ENCODE measurements around the gene MACROD2. TPM values are rescaled to one million over a fixed set of nuclear protein-coding genes. Genes with fewer than 3 reads are reported as not detected.

MACROD2 gene
- total and polyA plus RNA-seq, 2 experiments from 2014 or later = 2.8 to 4.3 TPM

DNA sequence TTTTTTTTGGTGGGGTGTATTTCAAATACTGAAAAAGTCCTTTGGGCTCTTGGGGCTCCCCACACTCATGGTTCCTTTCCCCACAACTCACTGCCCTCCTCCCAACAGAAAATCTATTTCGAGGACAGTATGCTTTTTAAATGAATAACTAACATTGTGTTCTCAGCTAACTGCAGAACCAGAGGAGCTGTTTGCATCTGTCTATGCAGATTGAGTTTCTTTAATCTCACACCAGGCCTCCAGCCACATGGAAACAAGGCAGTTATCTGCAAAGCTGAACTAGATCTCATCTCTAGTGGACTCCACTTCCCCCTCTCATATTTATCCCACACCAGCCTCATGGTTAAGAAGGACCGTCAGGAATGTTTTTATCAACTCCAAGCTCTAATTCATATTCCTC is 1622.8 kb downstream of the MACROD2 start:
- ATAC-seq = no peak
- Histone ChIP-seq H3K79me2 (replicated peaks; ENCODE audit: insufficient read depth) (no peaks in the 10 kb centered on the region), H3K27ac (ENCODE audit: low read depth) (no peak overlapping the region), H3K9me2 (ENCODE audit: insufficient read depth) (peaks cover 30% of the 10 kb centered on the region), H3F3A (replicated peaks; ENCODE audit: low read depth) (no peaks in the 10 kb centered on the region), H3K4me3 (no peak overlapping the region), H3K36me3 (ENCODE audit: insufficient read depth) (no peaks in the 10 kb centered on the region), H2AFZ (0 out of 2 replicates have a peak overlapping the region, but pooled peaks have one; percentile 59), H3K27me3 (ENCODE audit: insufficient read depth) (no peaks in the 10 kb centered on the region), H3K4me2 (no peak overlapping the region), H3K4me1 (ENCODE audit: insufficient read depth) (no peaks in the 10 kb centered on the region), H4K20me1 (replicated peaks; ENCODE audit: insufficient read depth) (no peaks in the 10 kb centered on the region)
- Mint-ChIP-seq H3K36me3 (ENCODE audit: low read depth) (no peaks in the 10 kb centered on the region), H3K4me3 (no peak overlapping the region), H3K4me1 (peaks cover 10% of the 10 kb centered on the region), H3K9me3 (no peaks in the 10 kb centered on the region; the same call in 2 of the 3 replicates), H3K27me3 (ENCODE audit: insufficient read depth, low read depth, poor library complexity) (no peaks in the 10 kb centered on the region), H3K27ac (no peak overlapping the region)
- TF ChIP-seq, protein P1, sequence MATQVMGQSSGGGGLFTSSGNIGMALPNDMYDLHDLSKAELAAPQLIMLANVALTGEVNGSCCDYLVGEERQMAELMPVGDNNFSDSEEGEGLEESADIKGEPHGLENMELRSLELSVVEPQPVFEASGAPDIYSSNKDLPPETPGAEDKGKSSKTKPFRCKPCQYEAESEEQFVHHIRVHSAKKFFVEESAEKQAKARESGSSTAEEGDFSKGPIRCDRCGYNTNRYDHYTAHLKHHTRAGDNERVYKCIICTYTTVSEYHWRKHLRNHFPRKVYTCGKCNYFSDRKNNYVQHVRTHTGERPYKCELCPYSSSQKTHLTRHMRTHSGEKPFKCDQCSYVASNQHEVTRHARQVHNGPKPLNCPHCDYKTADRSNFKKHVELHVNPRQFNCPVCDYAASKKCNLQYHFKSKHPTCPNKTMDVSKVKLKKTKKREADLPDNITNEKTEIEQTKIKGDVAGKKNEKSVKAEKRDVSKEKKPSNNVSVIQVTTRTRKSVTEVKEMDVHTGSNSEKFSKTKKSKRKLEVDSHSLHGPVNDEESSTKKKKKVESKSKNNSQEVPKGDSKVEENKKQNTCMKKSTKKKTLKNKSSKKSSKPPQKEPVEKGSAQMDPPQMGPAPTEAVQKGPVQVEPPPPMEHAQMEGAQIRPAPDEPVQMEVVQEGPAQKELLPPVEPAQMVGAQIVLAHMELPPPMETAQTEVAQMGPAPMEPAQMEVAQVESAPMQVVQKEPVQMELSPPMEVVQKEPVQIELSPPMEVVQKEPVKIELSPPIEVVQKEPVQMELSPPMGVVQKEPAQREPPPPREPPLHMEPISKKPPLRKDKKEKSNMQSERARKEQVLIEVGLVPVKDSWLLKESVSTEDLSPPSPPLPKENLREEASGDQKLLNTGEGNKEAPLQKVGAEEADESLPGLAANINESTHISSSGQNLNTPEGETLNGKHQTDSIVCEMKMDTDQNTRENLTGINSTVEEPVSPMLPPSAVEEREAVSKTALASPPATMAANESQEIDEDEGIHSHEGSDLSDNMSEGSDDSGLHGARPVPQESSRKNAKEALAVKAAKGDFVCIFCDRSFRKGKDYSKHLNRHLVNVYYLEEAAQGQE (IDR thresholded peaks at IDR 0.05; ENCODE audit: unreplicated experiment) = no peak
- no peak for TF ChIP-seq EZH2 (IDR thresholded peaks at IDR 0.05; ENCODE audit: low read depth, unreplicated experiment)
- no peak for TF ChIP-seq EZH2phosphoT487 (IDR thresholded peaks at IDR 0.05; ENCODE audit: unreplicated experiment)
- no peak for TF ChIP-seq STAT1 (IDR thresholded peaks at IDR 0.05; ENCODE audit: unreplicated experiment)
- TF ChIP-seq, protein P2, sequence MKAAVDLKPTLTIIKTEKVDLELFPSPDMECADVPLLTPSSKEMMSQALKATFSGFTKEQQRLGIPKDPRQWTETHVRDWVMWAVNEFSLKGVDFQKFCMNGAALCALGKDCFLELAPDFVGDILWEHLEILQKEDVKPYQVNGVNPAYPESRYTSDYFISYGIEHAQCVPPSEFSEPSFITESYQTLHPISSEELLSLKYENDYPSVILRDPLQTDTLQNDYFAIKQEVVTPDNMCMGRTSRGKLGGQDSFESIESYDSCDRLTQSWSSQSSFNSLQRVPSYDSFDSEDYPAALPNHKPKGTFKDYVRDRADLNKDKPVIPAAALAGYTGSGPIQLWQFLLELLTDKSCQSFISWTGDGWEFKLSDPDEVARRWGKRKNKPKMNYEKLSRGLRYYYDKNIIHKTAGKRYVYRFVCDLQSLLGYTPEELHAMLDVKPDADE (IDR thresholded peaks at IDR 0.05) = no peak
- no peak for TF ChIP-seq ZNF331 (CRISPR knock-in tag; IDR thresholded peaks at IDR 0.05; ENCODE audit: low read depth)
- no peak for TF ChIP-seq ZNF114 (CRISPR knock-in tag; IDR thresholded peaks at IDR 0.05)
- TF ChIP-seq, protein P3, sequence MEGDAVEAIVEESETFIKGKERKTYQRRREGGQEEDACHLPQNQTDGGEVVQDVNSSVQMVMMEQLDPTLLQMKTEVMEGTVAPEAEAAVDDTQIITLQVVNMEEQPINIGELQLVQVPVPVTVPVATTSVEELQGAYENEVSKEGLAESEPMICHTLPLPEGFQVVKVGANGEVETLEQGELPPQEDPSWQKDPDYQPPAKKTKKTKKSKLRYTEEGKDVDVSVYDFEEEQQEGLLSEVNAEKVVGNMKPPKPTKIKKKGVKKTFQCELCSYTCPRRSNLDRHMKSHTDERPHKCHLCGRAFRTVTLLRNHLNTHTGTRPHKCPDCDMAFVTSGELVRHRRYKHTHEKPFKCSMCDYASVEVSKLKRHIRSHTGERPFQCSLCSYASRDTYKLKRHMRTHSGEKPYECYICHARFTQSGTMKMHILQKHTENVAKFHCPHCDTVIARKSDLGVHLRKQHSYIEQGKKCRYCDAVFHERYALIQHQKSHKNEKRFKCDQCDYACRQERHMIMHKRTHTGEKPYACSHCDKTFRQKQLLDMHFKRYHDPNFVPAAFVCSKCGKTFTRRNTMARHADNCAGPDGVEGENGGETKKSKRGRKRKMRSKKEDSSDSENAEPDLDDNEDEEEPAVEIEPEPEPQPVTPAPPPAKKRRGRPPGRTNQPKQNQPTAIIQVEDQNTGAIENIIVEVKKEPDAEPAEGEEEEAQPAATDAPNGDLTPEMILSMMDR (conservative IDR thresholded peaks at IDR 0.05; ENCODE audit: low read depth in 2 of 2) = no peak
- no peak for TF ChIP-seq CREB1 (CRISPR knock-in tag; IDR thresholded peaks at IDR 0.05; ENCODE audit: low read depth)
- TF ChIP-seq JUNB (IDR thresholded peaks at IDR 0.05; ENCODE audit: unreplicated experiment) = no peak
- no peak for TF ChIP-seq NANOG (IDR thresholded peaks at IDR 0.05; ENCODE audit: borderline replicate concordance)
- TF ChIP-seq, protein P4, sequence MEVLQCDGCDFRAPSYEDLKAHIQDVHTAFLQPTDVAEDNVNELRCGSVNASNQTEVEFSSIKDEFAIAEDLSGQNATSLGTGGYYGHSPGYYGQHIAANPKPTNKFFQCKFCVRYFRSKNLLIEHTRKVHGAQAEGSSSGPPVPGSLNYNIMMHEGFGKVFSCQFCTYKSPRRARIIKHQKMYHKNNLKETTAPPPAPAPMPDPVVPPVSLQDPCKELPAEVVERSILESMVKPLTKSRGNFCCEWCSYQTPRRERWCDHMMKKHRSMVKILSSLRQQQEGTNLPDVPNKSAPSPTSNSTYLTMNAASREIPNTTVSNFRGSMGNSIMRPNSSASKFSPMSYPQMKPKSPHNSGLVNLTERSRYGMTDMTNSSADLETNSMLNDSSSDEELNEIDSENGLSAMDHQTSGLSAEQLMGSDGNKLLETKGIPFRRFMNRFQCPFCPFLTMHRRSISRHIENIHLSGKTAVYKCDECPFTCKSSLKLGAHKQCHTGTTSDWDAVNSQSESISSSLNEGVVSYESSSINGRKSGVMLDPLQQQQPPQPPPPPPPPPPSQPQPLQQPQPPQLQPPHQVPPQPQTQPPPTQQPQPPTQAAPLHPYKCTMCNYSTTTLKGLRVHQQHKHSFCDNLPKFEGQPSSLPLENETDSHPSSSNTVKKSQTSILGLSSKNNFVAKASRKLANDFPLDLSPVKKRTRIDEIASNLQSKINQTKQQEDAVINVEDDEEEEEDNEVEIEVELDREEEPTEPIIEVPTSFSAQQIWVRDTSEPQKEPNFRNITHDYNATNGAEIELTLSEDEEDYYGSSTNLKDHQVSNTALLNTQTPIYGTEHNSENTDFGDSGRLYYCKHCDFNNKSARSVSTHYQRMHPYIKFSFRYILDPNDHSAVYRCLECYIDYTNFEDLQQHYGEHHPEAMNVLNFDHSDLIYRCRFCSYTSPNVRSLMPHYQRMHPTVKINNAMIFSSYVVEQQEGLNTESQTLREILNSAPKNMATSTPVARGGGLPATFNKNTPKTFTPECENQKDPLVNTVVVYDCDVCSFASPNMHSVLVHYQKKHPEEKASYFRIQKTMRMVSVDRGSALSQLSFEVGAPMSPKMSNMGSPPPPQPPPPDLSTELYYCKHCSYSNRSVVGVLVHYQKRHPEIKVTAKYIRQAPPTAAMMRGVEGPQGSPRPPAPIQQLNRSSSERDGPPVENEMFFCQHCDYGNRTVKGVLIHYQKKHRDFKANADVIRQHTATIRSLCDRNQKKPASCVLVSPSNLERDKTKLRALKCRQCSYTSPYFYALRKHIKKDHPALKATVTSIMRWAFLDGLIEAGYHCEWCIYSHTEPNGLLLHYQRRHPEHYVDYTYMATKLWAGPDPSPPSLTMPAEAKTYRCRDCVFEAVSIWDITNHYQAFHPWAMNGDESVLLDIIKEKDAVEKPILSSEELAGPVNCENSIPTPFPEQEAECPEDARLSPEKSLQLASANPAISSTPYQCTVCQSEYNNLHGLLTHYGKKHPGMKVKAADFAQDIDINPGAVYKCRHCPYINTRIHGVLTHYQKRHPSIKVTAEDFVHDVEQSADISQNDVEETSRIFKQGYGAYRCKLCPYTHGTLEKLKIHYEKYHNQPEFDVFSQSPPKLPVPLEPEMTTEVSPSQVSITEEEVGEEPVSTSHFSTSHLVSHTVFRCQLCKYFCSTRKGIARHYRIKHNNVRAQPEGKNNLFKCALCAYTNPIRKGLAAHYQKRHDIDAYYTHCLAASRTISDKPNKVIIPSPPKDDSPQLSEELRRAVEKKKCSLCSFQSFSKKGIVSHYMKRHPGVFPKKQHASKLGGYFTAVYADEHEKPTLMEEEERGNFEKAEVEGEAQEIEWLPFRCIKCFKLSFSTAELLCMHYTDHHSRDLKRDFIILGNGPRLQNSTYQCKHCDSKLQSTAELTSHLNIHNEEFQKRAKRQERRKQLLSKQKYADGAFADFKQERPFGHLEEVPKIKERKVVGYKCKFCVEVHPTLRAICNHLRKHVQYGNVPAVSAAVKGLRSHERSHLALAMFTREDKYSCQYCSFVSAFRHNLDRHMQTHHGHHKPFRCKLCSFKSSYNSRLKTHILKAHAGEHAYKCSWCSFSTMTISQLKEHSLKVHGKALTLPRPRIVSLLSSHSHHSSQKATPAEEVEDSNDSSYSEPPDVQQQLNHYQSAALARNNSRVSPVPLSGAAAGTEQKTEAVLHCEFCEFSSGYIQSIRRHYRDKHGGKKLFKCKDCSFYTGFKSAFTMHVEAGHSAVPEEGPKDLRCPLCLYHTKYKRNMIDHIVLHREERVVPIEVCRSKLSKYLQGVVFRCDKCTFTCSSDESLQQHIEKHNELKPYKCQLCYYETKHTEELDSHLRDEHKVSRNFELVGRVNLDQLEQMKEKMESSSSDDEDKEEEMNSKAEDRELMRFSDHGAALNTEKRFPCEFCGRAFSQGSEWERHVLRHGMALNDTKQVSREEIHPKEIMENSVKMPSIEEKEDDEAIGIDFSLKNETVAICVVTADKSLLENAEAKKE (CRISPR knock-in tag; IDR thresholded peaks at IDR 0.05) = no peak
- TF ChIP-seq POLR2AphosphoS5 (IDR thresholded peaks at IDR 0.05; ENCODE audit: low read depth) = no peak
- no peak for DNase-seq (ENCODE audit: low spot score)

Data from GM23338 (cell line).